Cortex of kidney (tissue), 1 donor: ENCODE results near the gene HHEX.
"Not testable (repeated sequence)": the region's sequence is repeated elsewhere in the genome, so short reads cannot be mapped to it uniquely, and the experiment has no call there.

Experiments
- DNase-seq: peaks from one replicate; lab custom pipeline; 2025; lab: John Stamatoyannopoulos, UW

Gene HHEX

DNA sequence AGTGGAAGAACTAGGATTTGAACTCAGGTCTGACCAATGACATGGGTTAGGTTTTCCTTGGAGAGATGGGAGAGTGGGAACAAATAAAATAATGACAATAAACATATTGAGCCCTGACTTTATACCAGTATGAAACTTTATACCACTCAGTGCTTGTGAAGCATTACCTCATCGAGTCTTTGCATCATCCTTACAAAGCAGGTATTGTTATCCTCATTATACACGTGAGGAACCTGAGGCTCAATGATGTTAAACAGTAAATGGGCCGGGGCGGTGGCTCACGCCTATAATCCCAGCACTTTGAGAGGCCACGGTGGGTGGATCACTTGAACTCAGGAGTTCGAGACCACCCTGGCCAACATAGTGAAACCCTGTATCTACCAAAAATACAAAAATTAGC, 47.7 kb downstream of the HHEX start:
- no peak for DNase-seq

DNA sequence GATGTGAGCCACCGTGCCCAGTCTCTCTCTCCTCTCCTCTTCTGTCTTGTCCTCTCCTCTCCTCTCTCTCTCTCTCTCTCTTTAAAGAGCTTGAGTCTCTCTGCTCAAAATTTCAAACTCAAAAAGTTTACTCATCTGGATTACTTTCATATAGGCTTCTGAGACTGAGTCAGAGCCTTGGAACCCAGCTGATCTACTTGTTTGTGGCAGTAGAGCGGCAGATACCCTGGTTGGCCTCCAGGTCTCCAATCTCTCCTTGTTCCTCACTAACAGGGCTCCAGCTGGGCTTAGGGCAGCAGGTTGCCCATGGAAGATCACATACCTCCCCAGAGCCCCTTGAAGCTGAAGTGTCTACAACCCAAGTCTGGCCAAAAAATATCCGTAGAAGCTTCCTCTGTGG, 51.0 kb downstream of the HHEX start:
- DNase-seq: no peak

DNA sequence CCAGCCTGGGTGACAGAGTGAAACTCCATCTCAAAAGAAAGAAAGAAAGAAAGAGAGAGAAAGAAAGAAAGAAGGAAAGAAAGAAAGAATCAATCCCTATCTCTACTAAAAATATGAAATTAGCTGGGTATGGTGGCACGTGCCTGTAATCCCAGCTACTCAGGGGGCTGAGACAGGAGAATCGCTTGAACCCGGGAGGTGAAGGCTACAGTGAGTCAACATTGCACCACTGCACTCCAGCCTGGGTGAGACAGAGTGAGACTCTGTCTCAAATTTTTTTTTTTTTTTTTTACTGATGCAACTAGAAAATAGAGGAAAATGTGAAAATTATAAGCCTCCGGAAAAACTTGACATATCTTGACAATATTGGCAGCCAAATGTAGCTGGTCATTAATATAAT, 52.0 kb downstream of the HHEX start:
- DNase-seq: not testable (repeated sequence)

DNA sequence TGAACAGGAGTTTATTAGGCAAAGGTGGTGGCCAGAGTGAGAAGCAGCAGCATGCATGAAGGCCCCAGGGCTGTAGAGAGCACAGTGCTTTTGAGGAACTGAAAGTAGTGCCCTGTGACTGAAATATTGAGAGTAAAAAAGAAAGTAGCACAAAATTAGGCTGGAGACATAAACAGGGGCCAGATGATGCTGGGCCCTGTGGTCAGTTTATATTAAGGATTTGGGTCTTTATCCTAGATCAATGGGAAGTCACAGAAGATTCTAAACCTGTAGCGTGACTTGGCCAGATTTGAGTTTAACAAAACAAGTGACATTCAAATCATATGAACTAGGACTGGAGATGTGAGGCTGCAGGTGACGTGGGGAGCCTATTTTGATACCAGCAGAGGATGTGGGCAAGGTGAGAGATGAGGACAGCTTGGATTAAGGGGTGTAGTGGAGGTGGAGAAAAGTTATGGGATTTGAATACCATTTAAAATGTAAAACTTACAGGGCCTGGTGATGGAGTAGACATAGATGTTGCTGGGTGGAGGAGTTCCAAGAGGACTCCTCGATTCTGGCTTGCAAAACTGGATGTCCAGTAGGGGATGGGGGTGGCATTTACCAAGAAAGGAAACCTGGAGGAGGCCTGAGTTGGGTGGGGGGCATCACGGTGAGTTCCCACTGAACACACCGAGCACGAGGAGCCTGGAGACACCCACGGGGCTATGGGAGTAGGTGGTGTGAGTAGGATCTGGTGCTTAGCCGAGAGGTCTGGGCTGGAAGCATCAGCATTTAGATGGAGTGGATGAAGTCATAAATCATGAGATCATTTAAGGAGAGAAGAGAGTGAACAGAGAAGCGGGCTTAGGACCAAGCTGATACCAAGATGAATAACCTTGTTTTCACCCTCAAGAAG, 52.8 kb downstream of the HHEX start:
- DNase-seq: no peak
